ENCODE data around the gene TGM6.

Gene TGM6

GRCh38 chr20:2380601-2381000, at the start of gene TGM6:
Gene TGM6 (plus strand): TSS chr20:2380901. CDS start chr20:2380969, 68 bp downstream.
- DNase-seq, result no peak

GRCh38 chr20:2331106-2331505, 49.6 kb upstream of the TGM6 start:
- no peak for DNase-seq

- no peak for DNase-seq
These were observed 48.7 kb upstream of the TGM6 start for GRCh38 chr20:2331901-2332565.

- DNase-seq, result no peak
These were observed 48.0 kb upstream of the TGM6 start for GRCh38 chr20:2332711-2333110.

GRCh38 chr20:2333821-2334220, 46.9 kb upstream of the TGM6 start:
- DNase-seq, result no peak

- DNase-seq, result no peak
These were observed 45.4 kb upstream of the TGM6 start for GRCh38 chr20:2335096-2335870.

- no peak for DNase-seq
These were observed 44.2 kb upstream of the TGM6 start for GRCh38 chr20:2336471-2336870.

- DNase-seq, result no peak
These were observed 43.6 kb upstream of the TGM6 start for GRCh38 chr20:2337142-2337541.

- no peak for DNase-seq
These were observed 42.2 kb upstream of the TGM6 start for GRCh38 chr20:2338411-2339066.

- no peak for DNase-seq
These were observed 40.6 kb upstream of the TGM6 start for GRCh38 chr20:2340136-2340535.

GRCh38 chr20:2340823-2341222, 39.9 kb upstream of the TGM6 start:
- no peak for DNase-seq

- no peak for DNase-seq
These were observed 39.4 kb upstream of the TGM6 start for GRCh38 chr20:2341336-2341735.

GRCh38 chr20:2342243-2342642, 38.5 kb upstream of the TGM6 start:
- DNase-seq, result no peak

GRCh38 chr20:2346188-2346587, 34.5 kb upstream of the TGM6 start:
- DNase-seq, result no peak

GRCh38 chr20:2348336-2348735, 32.4 kb upstream of the TGM6 start:
- DNase-seq, result no peak

GRCh38 chr20:2349801-2350200, 30.9 kb upstream of the TGM6 start:
- no peak for DNase-seq

GRCh38 chr20:2350606-2351005, 30.1 kb upstream of the TGM6 start:
- no peak for DNase-seq

- no peak for DNase-seq
These were observed 27.5 kb upstream of the TGM6 start for GRCh38 chr20:2353231-2353630.

GRCh38 chr20:2357114-2357513, 23.6 kb upstream of the TGM6 start:
- DNase-seq, result no peak

GRCh38 chr20:2358006-2358405, 22.7 kb upstream of the TGM6 start:
- DNase-seq, result no peak

- DNase-seq, result no peak
These were observed 19.6 kb upstream of the TGM6 start for GRCh38 chr20:2361035-2361593.

- no peak for DNase-seq
These were observed 17.5 kb upstream of the TGM6 start for GRCh38 chr20:2363187-2363586.

- DNase-seq, result no peak
These were observed 17.1 kb upstream of the TGM6 start for GRCh38 chr20:2363587-2363986.

GRCh38 chr20:2364044-2364443, 16.7 kb upstream of the TGM6 start:
- no peak for DNase-seq

Data from hematopoietic multipotent progenitor cell treated with erythropoietin and hydrocortisone succinate and interleukin-3 and kit ligand, for 6 days (in vitro differentiated cells).